Posterior vena cava (tissue), 2 donors: Measurements from ENCODE around the gene LOC128125822.
"Not testable (repeated sequence)": the region's sequence is repeated elsewhere in the genome, so short reads cannot be mapped to it uniquely, and the experiment has no call there.

Experiments
- DNase-seq: peaks from one replicate; pipeline ENCODE4 v3.0.0-alpha.2; 2020; ENCODE audit warnings: low spot score
- intact Hi-C, 2 donors: fragments of 100-400 bp; cut with DNase I; formaldehyde crosslinking; loops; one replicate each; pipeline versions ENCODE4 v1.14.1 to v1.14.2; 2022 to 2023
- donor health status: DM: yes; HTN: yes; CAD: no.
- donor health status: DM: yes; HTN: yes; CAD: no.

LOC128125822 gene

DNA sequence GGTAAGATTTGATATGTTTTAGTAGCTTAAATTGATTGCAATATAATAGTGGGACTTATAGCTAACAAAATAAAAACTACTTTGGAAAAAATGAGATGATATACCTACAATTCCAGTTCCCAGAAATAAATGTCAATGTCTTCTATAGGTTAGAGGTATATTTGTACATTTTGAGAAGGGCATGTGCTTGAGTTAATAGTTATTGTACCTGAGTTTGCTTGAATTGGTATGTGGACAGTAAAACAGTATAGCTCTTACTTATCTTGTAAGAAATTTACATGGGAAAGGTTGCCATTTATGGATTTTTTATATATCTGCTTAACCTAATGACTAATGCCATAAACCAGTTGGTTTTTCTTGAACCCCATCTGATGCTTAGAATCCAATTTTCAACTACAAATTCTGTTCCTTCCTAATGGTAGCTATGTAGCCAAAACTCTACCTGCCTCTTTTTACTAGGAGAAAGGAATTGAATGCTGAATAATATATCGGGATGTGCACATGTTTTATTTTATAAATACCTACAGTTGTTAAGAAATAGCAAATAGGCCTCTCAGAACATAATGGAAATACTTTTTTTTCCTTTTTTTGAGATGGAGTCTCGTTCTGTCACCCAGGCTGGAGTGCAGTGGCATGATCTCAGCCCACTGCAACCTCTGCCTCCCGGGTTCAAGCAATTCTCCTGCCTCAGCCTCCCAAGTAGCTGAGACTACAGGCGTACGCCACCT, 4.9 kb downstream of the LOC128125822 start:
- no peak for DNase-seq
- intact Hi-C loops: loop anchor here in 1 of 2 donors (10.0 kb wide), 1 partner anchor 58 kb away; the partner anchor contains the start of gene PHF3

- intact Hi-C loops: loop anchor here in 1 of 2 donors (10.0 kb wide), 1 partner anchor 56 kb away; the partner anchor contains the start of gene PHF3
- no peak for DNase-seq
Observed at GRCh38 chr6:63578757-63579156, 6.5 kb downstream of the LOC128125822 start.

GRCh38 chr6:63579937-63580703, 7.8 kb downstream of the LOC128125822 start:
- intact Hi-C loops: loop anchor here in 1 of 2 donors (10.0 kb wide), 1 partner anchor 55 kb away; the partner anchor contains the start of gene PHF3
- DNase-seq: no peak

GRCh38 chr6:63580704-63580961, 8.4 kb downstream of the LOC128125822 start:
- no peak for DNase-seq
- intact Hi-C loops: no loop called here

- intact Hi-C loops: no loop called here
- no peak for DNase-seq
Observed at GRCh38 chr6:63581355-63582013, 9.2 kb downstream of the LOC128125822 start.

GRCh38 chr6:63582579-63583231, 10.4 kb downstream of the LOC128125822 start:
- no peak for DNase-seq
- intact Hi-C loops: no loop called here

DNA sequence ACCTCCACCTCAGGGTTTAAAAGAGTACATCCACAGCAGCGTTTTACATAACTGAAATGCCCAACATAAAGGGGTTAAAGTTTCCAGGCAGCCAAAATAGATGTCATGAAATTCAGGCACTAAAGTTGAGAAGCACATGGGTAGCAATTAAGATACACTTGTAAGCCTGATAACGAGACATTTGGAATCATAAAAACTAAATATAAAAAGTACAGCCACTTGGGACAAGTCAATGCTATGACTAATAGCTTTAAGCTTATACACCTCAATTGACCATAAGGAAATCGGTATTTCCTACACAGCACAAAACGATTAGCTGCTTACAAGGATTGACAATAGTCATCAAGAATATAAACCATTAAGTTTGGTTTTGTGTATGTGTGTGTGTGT, 11.8 kb downstream of the LOC128125822 start:
- intact Hi-C loops: no loop called here
- no peak for DNase-seq

DNA sequence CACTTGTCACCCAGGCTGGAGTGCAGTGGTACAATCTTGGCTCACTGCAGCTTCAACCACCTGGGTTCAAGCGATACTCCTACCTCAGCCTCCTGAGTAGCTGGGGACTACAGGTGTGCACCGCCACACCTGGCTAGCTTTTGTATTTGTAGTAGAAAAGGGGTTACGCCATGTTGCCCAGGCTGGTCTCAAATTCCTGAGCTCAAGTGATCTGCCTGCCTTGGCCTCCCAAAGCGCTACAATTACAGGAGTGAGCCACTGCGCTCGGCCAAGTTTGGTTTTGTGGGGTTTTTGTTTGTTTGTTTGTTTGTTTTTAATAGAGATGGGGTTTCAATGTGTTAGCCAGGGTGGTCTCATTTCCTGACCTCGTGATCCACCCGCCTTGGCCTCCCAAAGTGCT, 12.3 kb downstream of the LOC128125822 start:
- DNase-seq: no peak
- intact Hi-C loops: no loop called here

GRCh38 chr6:63585652-63586051, 13.4 kb downstream of the LOC128125822 start:
- DNase-seq, intact Hi-C loops: not testable (repeated sequence)

DNA sequence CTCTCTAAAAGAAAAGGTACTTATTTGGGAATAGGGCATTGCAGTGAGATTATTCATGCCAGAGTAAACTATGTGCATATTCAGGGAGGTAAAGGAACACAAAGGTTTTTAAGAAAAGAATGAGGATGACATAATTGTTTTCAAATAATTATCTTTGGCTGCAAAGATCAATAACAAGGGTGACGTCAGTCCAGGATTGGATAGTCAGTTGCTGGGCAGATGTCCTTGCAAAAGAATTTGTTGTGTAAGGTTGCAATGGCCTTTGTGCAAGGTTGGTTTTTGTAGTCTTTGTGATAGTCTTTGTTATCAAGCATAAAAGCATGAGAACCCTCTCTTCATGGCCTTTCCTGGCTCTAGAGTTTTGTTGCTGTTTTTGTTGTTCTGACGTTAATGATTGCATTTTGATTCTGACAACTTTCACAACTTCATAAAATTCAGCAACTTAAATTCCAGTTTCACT, 17.7 kb downstream of the LOC128125822 start:
- intact Hi-C loops: no loop called here
- no peak for DNase-seq

GRCh38 chr6:63592886-63593285, 20.6 kb downstream of the LOC128125822 start:
- intact Hi-C loops: no loop called here
- no peak for DNase-seq

DNA sequence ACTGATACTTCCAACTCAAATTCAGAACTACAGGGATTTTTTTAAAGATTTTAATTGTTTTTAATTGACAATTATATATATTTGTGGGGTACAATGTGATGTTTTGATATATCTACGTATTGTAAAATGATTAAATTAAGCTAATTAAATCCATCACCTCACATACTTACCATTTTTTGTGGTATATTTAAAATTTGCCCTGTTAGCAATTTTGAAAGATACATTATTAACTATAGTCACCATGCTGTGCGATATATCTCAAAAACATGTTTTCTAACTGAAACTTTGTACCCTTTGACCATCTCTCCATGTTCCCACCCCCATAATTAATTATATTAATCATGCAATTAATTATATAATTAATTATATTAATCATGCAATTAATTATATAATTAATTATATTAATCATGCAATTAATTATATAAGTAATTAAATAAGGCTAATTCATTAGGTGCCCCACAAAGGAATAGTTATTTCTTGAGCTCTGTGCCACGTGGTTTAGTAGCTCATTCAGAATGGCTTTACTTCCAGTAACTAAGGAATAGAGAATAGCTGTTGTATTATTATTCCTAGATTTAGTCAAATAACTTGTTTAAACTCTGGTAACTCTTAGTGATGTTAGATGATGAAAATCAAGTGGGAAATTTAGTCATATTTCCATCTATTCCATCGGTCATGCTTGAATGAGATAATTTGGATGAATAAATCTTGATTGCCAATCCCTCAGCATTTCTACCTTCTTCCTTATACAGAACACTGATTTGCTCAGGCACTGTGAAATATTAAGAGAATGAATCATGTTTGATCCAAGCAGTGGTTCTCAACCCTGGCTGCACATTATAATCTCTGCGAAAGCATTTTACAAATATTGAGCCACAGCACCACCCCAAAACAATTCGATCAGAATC, 25.1 kb downstream of the LOC128125822 start:
- intact Hi-C loops: loop anchor here in 1 of 2 donors (5.0 kb wide), 1 partner anchor 165 kb away; no protein-coding TSS in a partner anchor

GRCh38 chr6:63598049-63599036, 26.1 kb downstream of the LOC128125822 start:
- peak; percentile 83 for DNase-seq
- intact Hi-C loops: loop anchor here in 1 of 2 donors (5.0 kb wide), 1 partner anchor 164 kb away; no protein-coding TSS in a partner anchor

More for the DNA sequence above, 25.1 kb downstream of the LOC128125822 start:
- no peak for DNase-seq

DNA sequence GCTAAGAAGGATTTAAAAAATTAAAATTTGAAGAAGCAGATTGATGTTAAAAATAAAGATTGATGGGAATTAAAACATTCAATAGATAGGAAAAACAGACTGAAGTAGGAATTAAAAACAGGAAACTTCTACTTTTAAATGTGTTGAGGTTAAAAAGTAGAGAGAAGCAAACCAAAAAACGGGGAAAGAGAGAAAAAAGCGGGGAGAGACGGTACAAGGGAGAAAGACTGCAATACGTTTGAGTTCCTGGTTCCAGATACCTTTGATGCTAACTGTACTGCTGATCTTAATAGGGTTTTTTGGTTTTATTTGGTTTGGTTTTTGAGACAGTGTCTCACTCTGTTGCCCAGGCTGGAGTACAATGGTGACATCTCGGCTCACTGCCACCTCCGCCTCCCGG, 27.0 kb downstream of the LOC128125822 start:
- no peak for DNase-seq
- intact Hi-C loops: loop anchor here in 1 of 2 donors (5.0 kb wide), 1 partner anchor 163 kb away; no protein-coding TSS in a partner anchor

DNA sequence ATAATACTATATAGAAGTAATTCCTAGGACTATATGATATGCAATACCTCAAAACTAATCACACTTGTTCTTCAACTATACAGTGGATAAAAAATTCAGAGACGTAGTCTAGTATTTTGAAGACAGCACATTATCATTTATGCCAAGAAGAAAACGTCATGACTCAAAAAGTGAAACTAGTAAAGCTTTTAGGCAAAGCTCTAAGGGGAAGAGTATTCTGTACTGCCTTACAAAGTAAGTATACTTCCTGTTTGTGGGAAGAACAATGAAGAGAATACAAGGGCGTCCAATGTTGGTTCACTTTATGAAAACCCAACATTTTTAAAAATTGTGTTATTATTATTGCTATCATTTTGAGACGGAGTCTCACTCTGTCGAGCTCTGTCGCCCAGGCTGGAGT, 27.9 kb downstream of the LOC128125822 start:
- intact Hi-C loops: loop anchor here in 1 of 2 donors (5.0 kb wide), 1 partner anchor 162 kb away; no protein-coding TSS in a partner anchor

GRCh38 chr6:63609231-63609630, 37.0 kb downstream of the LOC128125822 start:
- no peak for DNase-seq
- intact Hi-C loops: no loop called here

More for the DNA sequence above, 27.9 kb downstream of the LOC128125822 start:
- no peak for DNase-seq

GRCh38 chr6:63610944-63611343, 38.7 kb downstream of the LOC128125822 start:
- DNase-seq: no peak
- intact Hi-C loops: no loop called here
